B cell (primary cell): ENCODE measurements around the gene SHD. TPM values are rescaled to one million over a fixed set of nuclear protein-coding genes. Genes with fewer than 3 reads are reported as not detected.

ENCODE experiments used
- ATAC-seq: fragments of 200-7000 bp; cut with Tn5 transposase; one replicate; pipeline ENCODE4 v1.10.0; 2021; ENCODE audit warnings: low read depth, mild to moderate bottlenecking, moderate number of reproducible peaks, moderate library complexity
- CTCF ChIA-PET: fragments of 350-600 bp; sonication (Branson Sonifier 250); formaldehyde crosslinking; loops from one replicate; lab custom pipeline; 2021; ENCODE audit warnings: antibody characterized with exemption, inconsistent platforms; lab: Charles Lee
- POLR2A ChIA-PET: fragments of 350-600 bp; sonication (Branson Sonifier 250); formaldehyde crosslinking; loops from one replicate; lab custom pipeline; 2021; ENCODE audit warnings: antibody characterized with exemption; lab: Charles Lee
- DNase-seq: peaks from one replicate; pipeline ENCODE4 v3.0.0; 2013
- H2AFZ ChIP-seq: 2 replicates; pipeline ENCODE4 v1.6.1; 2012; ENCODE audit warnings: mild to moderate bottlenecking, low read depth, low read length; ENCODE audit not compliant: insufficient read depth, poor library complexity, severe bottlenecking
- H3K27ac ChIP-seq, 2 donors: 1 replicate in 1 of 2; 2 replicates in 1 of 2; pipeline ENCODE4 v1.5.1; 2012 to 2013; ENCODE audit warnings: low read length in 2 of 2, mild to moderate bottlenecking in 2 of 2, moderate library complexity in 1 of 2
- H3K27me3 ChIP-seq, 4 experiments: fragments of 200-600 bp in 1 of 4; sonication (generic) in 1 of 4; replicated peaks in 1 of 4; 1 replicate in 2 of 4; 2 replicates in 2 of 4; pipeline versions ENCODE4 v1.6.1 to v1.7.0; 2013 to 2016; ENCODE audit warnings: low read length in 3 of 4, mild to moderate bottlenecking in 2 of 4, mixed read lengths in 1 of 4, moderate library complexity in 1 of 4; ENCODE audit not compliant: insufficient read depth in 4 of 4, control insufficient read depth in 3 of 4; ENCODE audit errors: control extremely low read depth in 1 of 4
- H3K36me3 ChIP-seq, 2 experiments: replicated peaks in 1 of 2; 1 replicate in 1 of 2; 2 replicates in 1 of 2; pipeline versions ENCODE4 v1.6.1 to v1.7.1; 2013; ENCODE audit warnings: low read length in 1 of 2; ENCODE audit not compliant: insufficient read depth in 2 of 2, control insufficient read depth in 1 of 2; ENCODE audit errors: control extremely low read depth in 1 of 2, extremely low read depth in 1 of 2
- H3K4me1 ChIP-seq, 2 donors: fragments of 200-600 bp in 1 of 2; sonication (generic) in 1 of 2; 1 replicate in 1 of 2; 2 replicates in 1 of 2; pipeline versions ENCODE4 v1.5.1 to v1.6.1; 2013 to 2017; ENCODE audit warnings: low read length in 2 of 2; ENCODE audit not compliant: control insufficient read depth in 2 of 2, insufficient read depth in 2 of 2
- H3K4me2 ChIP-seq: replicated peaks from 2 replicates; pipeline ENCODE3; 2012; ENCODE audit warnings: mild to moderate bottlenecking, low read depth, low read length; ENCODE audit not compliant: poor library complexity, severe bottlenecking
- H3K4me3 ChIP-seq, 5 experiments: fragments of 200-600 bp in 1 of 5; sonication (generic) in 1 of 5; 1 replicate in 3 of 5; 2 replicates in 2 of 5; pipeline versions ENCODE4 v1.5.1 to v1.7.0; 2011 to 2016; ENCODE audit warnings: low read length in 4 of 5, mild to moderate bottlenecking in 4 of 5, low read depth in 2 of 5, control low read depth in 1 of 5, moderate library complexity in 1 of 5; ENCODE audit not compliant: insufficient read depth in 1 of 5; ENCODE audit errors: control extremely low read depth in 1 of 5, extremely low read depth in 1 of 5
- H3K79me2 ChIP-seq: fragments of 200-600 bp; sonication (generic); one replicate; pipeline ENCODE4 v1.6.0; 2016; ENCODE audit warnings: low read length; ENCODE audit not compliant: control insufficient read depth, insufficient read depth
- H3K9ac ChIP-seq: fragments of 200-600 bp; sonication (generic); 2 replicates; pipeline ENCODE4 v1.6.1; 2017; ENCODE audit warnings: mild to moderate bottlenecking, low read length, moderate library complexity
- H3K9me3 ChIP-seq, 3 donors: one replicate each; pipeline versions ENCODE4 v1.6.1 to v1.7.1; 2013; ENCODE audit warnings: low read length in 2 of 3; ENCODE audit not compliant: control insufficient read depth in 2 of 3, insufficient read depth in 1 of 3; ENCODE audit errors: control extremely low read depth in 1 of 3
- H4K20me1 ChIP-seq: 2 replicates; pipeline ENCODE4 v1.6.0; 2012; ENCODE audit warnings: mild to moderate bottlenecking, low read length; ENCODE audit not compliant: insufficient read depth, control insufficient read depth, poor library complexity, severe bottlenecking
- H3K27ac Mint-ChIP-seq: one replicate; pipeline ENCODE4 v1.8.0; 2021; ENCODE audit warnings: mixed read lengths
- H3K27me3 Mint-ChIP-seq: one replicate; pipeline ENCODE4 v1.8.0; 2021; ENCODE audit warnings: mixed read lengths
- H3K4me1 Mint-ChIP-seq: one replicate; pipeline ENCODE4 v1.8.0; 2021; ENCODE audit warnings: mixed read lengths
- H3K4me3 Mint-ChIP-seq: one replicate; pipeline ENCODE4 v1.8.0; 2021; ENCODE audit warnings: mixed read lengths
- H3K9me3 Mint-ChIP-seq: one replicate; pipeline ENCODE4 v1.8.0; 2022; ENCODE audit warnings: mixed read lengths; ENCODE audit not compliant: insufficient read depth
- CTCF ChIP-seq: fragments of 200-600 bp; IDR thresholded peaks from one replicate; pipeline ENCODE4 v1.8.0; 2022; ENCODE audit warnings: antibody characterized with exemption, mild to moderate bottlenecking
- EZH2 ChIP-seq: IDR thresholded peaks from 2 replicates; pipeline ENCODE4 v1.6.1; 2012; ENCODE audit warnings: borderline replicate concordance, low read depth, mild to moderate bottlenecking, moderate library complexity, low read length; ENCODE audit not compliant: insufficient read depth, poor library complexity, severe bottlenecking
- WGBS: methylation state at CpG from one replicate; pipeline ENCODE4 v1.1.5; 2013; ENCODE audit warnings: missing lambda C conversion rate; ENCODE audit not compliant: insufficient coverage; 5-methylcytosine and 5-hydroxymethylcytosine counted together
- intact Hi-C: fragments of 100-400 bp; cut with micrococcal nuclease; formaldehyde crosslinking; loops from one replicate; pipeline ENCODE4 v1.10.0; 2022
- polyA plus RNA-seq: library from polyadenylated mRNA; depleted of rRNA; stranded (reverse); fragments of >200 nt; gene quantifications from 2 replicates; pipeline ENCODE4 v1.2.3, GENCODE V29; 2012
- total RNA-seq, 2 donors: library from RNA; stranded (reverse); fragments of 120-200 nt in 1 of 2; gene quantifications; 1 replicate in 1 of 2; 2 replicates in 1 of 2; pipeline versions ENCODE4 v1.2.3 to v1.2.4, GENCODE V29; 2013 to 2022

Gene SHD
- total and polyA plus RNA-seq, 2 donors (not counting 1 experiment from before 2014, with no cell fraction given), result 0.17 TPM; not detected in 1

GRCh38 chr19:4323692-4324091 lies 44.6 kb downstream of the SHD start:
- 92% methylated on average over 4 of the region's 9 CpGs for WGBS
- Histone ChIP-seq H3K36me3 (no peaks in the 10 kb centered on the region), H3K27ac (no peak overlapping the region), H3K9ac (no peak overlapping the region), H3K79me2 (no peaks in the 10 kb centered on the region), H3K4me2 (no peak overlapping the region), H3K4me1 (peaks cover 17 to 23% of the 10 kb centered on the region in 2 donors), H3K9me3 (peaks cover 0 to 53% (median 1%) of the 10 kb centered on the region in 3 donors), H2AFZ (no peak overlapping the region), H4K20me1 (no peaks in the 10 kb centered on the region), H3K4me3 (no peak overlapping the region), H3K27me3 (peaks cover 0 to 11% (median 0%) of the 10 kb centered on the region in 4 experiments)
- H3K27ac Mint-ChIP-seq, result no peak overlapping the region
- CTCF ChIA-PET, result interaction anchor here (1.2 to 1.7 kb wide), 2 partner anchors 19 to 30 kb away, joined by 3 to 5 read pairs; no protein-coding TSS in a partner anchor
- TF ChIP-seq CTCF (no peak), EZH2 (no peak)
- intact Hi-C loops, result no loop called here
- H3K27me3 Mint-ChIP-seq, result no peaks in the 10 kb centered on the region
- peaks cover 23% of the 10 kb centered on the region for H3K4me1 Mint-ChIP-seq
- no peak overlapping the region for H3K4me3 Mint-ChIP-seq
- ATAC-seq (no peak), DNase-seq (no peak)
- H3K9me3 Mint-ChIP-seq, result peaks cover 4% of the 10 kb centered on the region
- POLR2A ChIA-PET, result no interaction called here

GRCh38 chr19:4324228-4324627 lies 45.2 kb downstream of the SHD start:
- POLR2A ChIA-PET, result no interaction called here
- no peak overlapping the region for H3K4me3 Mint-ChIP-seq
- intact Hi-C loops, result no loop called here

More at GRCh38 chr19:4324228-4324627, 45.2 kb downstream of the SHD start:
- peaks cover 26% of the 10 kb centered on the region for H3K4me1 Mint-ChIP-seq
- H3K27ac Mint-ChIP-seq, result no peak overlapping the region
- no peak overlapping the region for H3K27ac ChIP-seq
- no peak overlapping the region for H2AFZ ChIP-seq
- DNase-seq (no peak), ATAC-seq (no peak)
- H3K9me3 ChIP-seq, result peaks cover 0 to 52% (median under 1%) of the 10 kb centered on the region in 3 donors
- WGBS, result 98% methylated on average over 8 of the region's 12 CpGs
- peaks cover 18 to 28% of the 10 kb centered on the region in 2 donors for H3K4me1 ChIP-seq
- CTCF ChIA-PET, result interaction anchor here (1.2 kb wide), 1 partner anchor 29 kb away, joined by 3 read pairs; no protein-coding TSS in a partner anchor
- peaks cover 0 to 11% (median 0%) of the 10 kb centered on the region in 4 experiments for H3K27me3 ChIP-seq
- no peak overlapping the region for H3K4me3 ChIP-seq
- no peak overlapping the region for H3K4me2 ChIP-seq
- no peaks in the 10 kb centered on the region for H4K20me1 ChIP-seq
- no peaks in the 10 kb centered on the region for H3K36me3 ChIP-seq
- peaks cover 3% of the 10 kb centered on the region for H3K9me3 Mint-ChIP-seq
- H3K27me3 Mint-ChIP-seq, result no peaks in the 10 kb centered on the region
- TF ChIP-seq EZH2 (no peak), CTCF (no peak)
- H3K9ac ChIP-seq, result no peak overlapping the region
- H3K79me2 ChIP-seq, result no peaks in the 10 kb centered on the region
